RWPE1 (cell line): ENCODE data around the gene USP38.
"Not testable (repeated sequence)": the region's sequence is repeated elsewhere in the genome, so short reads cannot be mapped to it uniquely, and the experiment has no call there.

Experiments used
- CTCF ChIA-PET: fragments of 350-600 bp; sonication (Branson Sonifier 250); formaldehyde crosslinking; extraction: SDS; loops from one replicate; lab custom pipeline; 2021; lab: Yijun Ruan, JAX
- POLR2A ChIA-PET: fragments of 400-600 bp; formaldehyde crosslinking; extraction: SDS; loops from one replicate; lab custom pipeline; 2020; ENCODE audit warnings: antibody characterized with exemption; ENCODE audit not compliant: low non-redundant PET; lab: Yijun Ruan, JAX
- DNase-seq: peaks from one replicate; pipeline ENCODE4 v3.0.0; 2012; ENCODE audit warnings: low spot score
- H3K27ac ChIP-seq: fragments of 450-650 bp; 2 replicates; pipeline ENCODE4 v1.5.1; 2017
- TF ChIP-seq, protein P1 (sequence below): fragments of 450-650 bp; conservative IDR thresholded peaks from 2 replicates; pipeline ENCODE4 v1.5.1; 2017; ENCODE audit warnings: low read depth, mild to moderate bottlenecking

Gene USP38

DNA sequence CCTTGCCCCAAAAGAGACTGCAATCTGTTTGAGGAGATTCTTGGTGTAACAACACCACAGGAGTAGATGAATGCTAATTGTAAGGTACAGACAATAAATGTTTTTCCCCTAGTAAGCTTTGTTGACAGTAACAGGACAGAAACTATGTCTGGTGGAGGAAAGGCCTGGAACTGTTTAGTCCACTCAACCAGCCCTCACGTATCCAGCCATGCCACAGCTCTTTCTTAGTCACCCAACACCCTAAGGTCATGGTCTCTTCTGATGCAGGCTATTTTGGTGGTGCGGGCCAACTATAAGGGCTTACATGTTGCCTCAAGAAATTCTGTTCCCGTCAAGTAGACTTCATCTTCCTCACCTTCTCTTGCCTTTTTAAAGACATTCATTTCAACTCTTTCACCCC lies 76.0 kb downstream of the USP38 start:
- ChIA-PET CTCF (no interaction called here), POLR2A (no interaction called here)
- no peak for DNase-seq
- TF ChIP-seq, protein P1, sequence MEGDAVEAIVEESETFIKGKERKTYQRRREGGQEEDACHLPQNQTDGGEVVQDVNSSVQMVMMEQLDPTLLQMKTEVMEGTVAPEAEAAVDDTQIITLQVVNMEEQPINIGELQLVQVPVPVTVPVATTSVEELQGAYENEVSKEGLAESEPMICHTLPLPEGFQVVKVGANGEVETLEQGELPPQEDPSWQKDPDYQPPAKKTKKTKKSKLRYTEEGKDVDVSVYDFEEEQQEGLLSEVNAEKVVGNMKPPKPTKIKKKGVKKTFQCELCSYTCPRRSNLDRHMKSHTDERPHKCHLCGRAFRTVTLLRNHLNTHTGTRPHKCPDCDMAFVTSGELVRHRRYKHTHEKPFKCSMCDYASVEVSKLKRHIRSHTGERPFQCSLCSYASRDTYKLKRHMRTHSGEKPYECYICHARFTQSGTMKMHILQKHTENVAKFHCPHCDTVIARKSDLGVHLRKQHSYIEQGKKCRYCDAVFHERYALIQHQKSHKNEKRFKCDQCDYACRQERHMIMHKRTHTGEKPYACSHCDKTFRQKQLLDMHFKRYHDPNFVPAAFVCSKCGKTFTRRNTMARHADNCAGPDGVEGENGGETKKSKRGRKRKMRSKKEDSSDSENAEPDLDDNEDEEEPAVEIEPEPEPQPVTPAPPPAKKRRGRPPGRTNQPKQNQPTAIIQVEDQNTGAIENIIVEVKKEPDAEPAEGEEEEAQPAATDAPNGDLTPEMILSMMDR = no peak
- no peak overlapping the region for H3K27ac ChIP-seq

GRCh38 chr4:143262838-143263237 lies 78.1 kb downstream of the USP38 start:
- ChIA-PET CTCF (interaction anchor here (0.7 kb wide), 1 partner anchor 181 kb away, joined by 3 read pairs; no protein-coding TSS in a partner anchor), POLR2A (no interaction called here)
- H3K27ac ChIP-seq = no peak overlapping the region
- TF ChIP-seq, protein P1 = no peak
- no peak for DNase-seq

DNA sequence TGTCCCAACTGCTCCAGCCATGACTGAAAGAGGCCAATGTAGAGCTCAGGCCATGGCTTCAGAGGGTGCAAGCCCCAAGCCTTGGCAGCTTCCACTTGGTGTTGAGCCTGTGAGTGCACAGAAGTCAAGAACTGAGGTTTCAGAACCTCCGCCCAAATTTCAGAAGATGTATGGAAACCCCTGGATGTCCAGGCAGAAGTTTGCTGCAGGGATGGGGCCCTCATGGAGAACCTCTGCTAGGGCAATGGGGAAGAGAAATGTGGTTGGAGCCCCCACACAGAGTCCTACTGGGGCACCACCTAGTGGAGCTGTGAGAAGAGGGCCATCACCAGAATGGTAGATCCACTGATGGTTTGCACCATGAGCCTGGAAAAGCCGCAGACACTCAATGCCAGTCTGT lies 83.0 kb downstream of the USP38 start:
- CTCF ChIA-PET, H3K27ac ChIP-seq, POLR2A ChIA-PET, DNase-seq: not testable (repeated sequence)

GRCh38 chr4:143270256-143270838 lies 85.6 kb downstream of the USP38 start:
- CTCF ChIA-PET = interaction anchor here (0.6 kb wide), 1 partner anchor 39 kb away, joined by 3 read pairs; no protein-coding TSS in a partner anchor
- POLR2A ChIA-PET = interaction anchor here (0.9 kb wide), 1 partner anchor 12 kb away, joined by 4 read pairs; no protein-coding TSS in a partner anchor
- no peak for DNase-seq
- TF ChIP-seq, protein P1 = no peak
- no peak overlapping the region for H3K27ac ChIP-seq
